Osteoblast (primary cell): ENCODE results near the gene MYMK. TPM values are rescaled to one million over a fixed set of nuclear protein-coding genes. Genes with fewer than 3 reads are reported as not detected.

Experiments
- DNase-seq: peaks from one replicate; pipeline ENCODE4 v3.0.0; 2011; ENCODE audit warnings: low spot score, mixed read lengths; ENCODE audit not compliant: insufficient read length; ENCODE audit errors: missing footprints
- H2AFZ ChIP-seq: 2 replicates; pipeline ENCODE4 v1.6.0; 2011; ENCODE audit warnings: mild to moderate bottlenecking, low read length
- H3K27ac ChIP-seq: 2 replicates; pipeline ENCODE4 v1.5.1; 2011; ENCODE audit warnings: mild to moderate bottlenecking, low read depth, low read length, moderate library complexity
- H3K27me3 ChIP-seq: 2 replicates; pipeline ENCODE4 v1.6.0; 2012; ENCODE audit warnings: mild to moderate bottlenecking, control low read depth, inconsistent platforms, low read length, moderate library complexity; ENCODE audit not compliant: insufficient read depth
- H3K36me3 ChIP-seq: 2 replicates; pipeline ENCODE4 v1.5.1; 2011; ENCODE audit warnings: mild to moderate bottlenecking, low read length, control low read depth, moderate library complexity; ENCODE audit not compliant: insufficient read depth
- H3K4me1 ChIP-seq: 2 replicates; pipeline ENCODE4 v1.5.1; 2011; ENCODE audit warnings: mild to moderate bottlenecking, low read length, control low read depth, moderate library complexity; ENCODE audit not compliant: insufficient read depth
- H3K4me2 ChIP-seq: 2 replicates; pipeline ENCODE4 v1.6.0; 2011; ENCODE audit warnings: mild to moderate bottlenecking, low read length; ENCODE audit not compliant: insufficient read depth
- H3K4me3 ChIP-seq: fragments of 200-600 bp; sonication (generic); 3 replicates; pipeline ENCODE4 v1.5.1; 2012; ENCODE audit warnings: mild to moderate bottlenecking, low read length, inconsistent platforms; ENCODE audit not compliant: insufficient read depth
- H3K79me2 ChIP-seq: 2 replicates; pipeline ENCODE4 v1.6.0; 2012; ENCODE audit warnings: mild to moderate bottlenecking, low read length, control low read depth, inconsistent platforms; ENCODE audit not compliant: insufficient read depth
- H3K9me3 ChIP-seq: 2 replicates; pipeline ENCODE4 v1.5.1; 2011; ENCODE audit warnings: low read depth, low read length, control low read depth
- H4K20me1 ChIP-seq: 2 replicates; pipeline ENCODE4 v1.6.0; 2012; ENCODE audit warnings: mild to moderate bottlenecking, low read length, control low read depth; ENCODE audit not compliant: insufficient read depth
- CTCF ChIP-seq: IDR thresholded peaks from 2 replicates; pipeline ENCODE4 v1.5.1; 2011; ENCODE audit warnings: mild to moderate bottlenecking, low read depth, low read length, moderate library complexity; ENCODE audit errors: extremely low read depth
- total RNA-seq: library from RNA; depleted of rRNA; stranded (reverse); fragments of >200 nt; gene quantifications from 2 replicates; pipeline ENCODE4 v1.2.3, GENCODE V29; 2012

MYMK gene
- total RNA-seq, 1 donor, result not detected

- no peak for DNase-seq
- H3K4me2 ChIP-seq, result no peak overlapping the region
- H3K4me3 ChIP-seq, result no peak overlapping the region
- H3K79me2 ChIP-seq, result peaks cover 11% of the 10 kb centered on the region
- no peaks in the 10 kb centered on the region for H3K27me3 ChIP-seq
- no peaks in the 10 kb centered on the region for H3K9me3 ChIP-seq
- peaks cover 8% of the 10 kb centered on the region for H3K4me1 ChIP-seq
- no peak for TF ChIP-seq CTCF
- H3K27ac ChIP-seq, result no peak overlapping the region
- peaks cover 5% of the 10 kb centered on the region for H3K36me3 ChIP-seq
- H2AFZ ChIP-seq, result no peak overlapping the region
- H4K20me1 ChIP-seq, result peaks cover 2% of the 10 kb centered on the region
Observed at GRCh38 chr9:133474215-133474614, 50.5 kb downstream of the MYMK start.

GRCh38 chr9:133473743-133474142 is 51.0 kb downstream of the MYMK start:
- no peaks in the 10 kb centered on the region for H3K9me3 ChIP-seq
- H3K27ac ChIP-seq, result no peak overlapping the region
- H3K36me3 ChIP-seq, result peaks cover 5% of the 10 kb centered on the region
- TF ChIP-seq CTCF, result no peak
- peaks cover 2% of the 10 kb centered on the region for H4K20me1 ChIP-seq
- no peak for DNase-seq
- H2AFZ ChIP-seq, result no peak overlapping the region
- no peak overlapping the region for H3K4me2 ChIP-seq
- H3K4me3 ChIP-seq, result no peak overlapping the region
- no peaks in the 10 kb centered on the region for H3K27me3 ChIP-seq
- peaks cover 7% of the 10 kb centered on the region for H3K4me1 ChIP-seq
- H3K79me2 ChIP-seq, result peaks cover 10% of the 10 kb centered on the region

- peaks cover 5% of the 10 kb centered on the region for H3K36me3 ChIP-seq
- no peak for TF ChIP-seq CTCF
- no peak overlapping the region for H3K27ac ChIP-seq
- H3K4me1 ChIP-seq, result no peaks in the 10 kb centered on the region
- H3K27me3 ChIP-seq, result no peaks in the 10 kb centered on the region
- H3K4me3 ChIP-seq, result no peak overlapping the region
- no peak overlapping the region for H2AFZ ChIP-seq
- no peaks in the 10 kb centered on the region for H3K9me3 ChIP-seq
- peaks cover 2% of the 10 kb centered on the region for H4K20me1 ChIP-seq
- H3K4me2 ChIP-seq, result no peak overlapping the region
- peaks cover 1% of the 10 kb centered on the region for H3K79me2 ChIP-seq
- DNase-seq, result no peak
Observed at GRCh38 chr9:133472753-133473378, 51.9 kb downstream of the MYMK start.

DNA sequence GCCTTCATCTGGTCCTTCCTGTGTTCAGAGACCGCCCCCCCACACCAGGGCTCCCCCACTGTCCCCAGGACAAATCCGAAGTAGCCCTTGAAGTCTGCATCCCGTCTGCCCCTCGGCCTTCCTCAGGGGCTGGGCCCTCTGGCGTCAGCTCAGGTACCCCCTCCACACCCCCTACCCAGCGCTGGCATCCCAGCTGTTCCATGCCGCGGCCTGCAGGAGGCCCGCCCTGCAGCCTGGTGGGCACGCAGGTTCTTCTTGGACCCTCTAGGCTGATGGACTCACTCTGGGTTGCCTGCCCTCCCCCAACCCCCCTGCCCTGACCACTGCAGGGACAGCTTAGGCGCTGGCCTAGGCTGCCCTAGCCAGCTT is 52.5 kb downstream of the MYMK start:
- H3K4me1 ChIP-seq, result no peaks in the 10 kb centered on the region
- no peak overlapping the region for H3K4me2 ChIP-seq
- peaks cover 5% of the 10 kb centered on the region for H3K36me3 ChIP-seq
- no peaks in the 10 kb centered on the region for H3K27me3 ChIP-seq
- no peaks in the 10 kb centered on the region for H3K79me2 ChIP-seq
- DNase-seq, result no peak
- no peak overlapping the region for H2AFZ ChIP-seq
- no peak overlapping the region for H3K4me3 ChIP-seq
- no peaks in the 10 kb centered on the region for H3K9me3 ChIP-seq
- no peak overlapping the region for H3K27ac ChIP-seq
- peaks cover 2% of the 10 kb centered on the region for H4K20me1 ChIP-seq
- no peak for TF ChIP-seq CTCF
